Neural cell (in vitro differentiated cells): ENCODE measurements around the gene PCSK1. TPM values are rescaled to one million over a fixed set of nuclear protein-coding genes. Genes with fewer than 3 reads are reported as not detected.

Experiments used
- H2AFZ ChIP-seq: fragments of 200-600, 300-800 bp; sonication (generic), shearing (Covaris generic); 2 replicates; pipeline ENCODE4 v1.6.0; 2014; ENCODE audit warnings: low read depth, mild to moderate bottlenecking, antibody characterized with exemption, low read length, moderate library complexity
- H3F3A ChIP-seq: fragments of 200-600 bp; shearing (Covaris generic); 2 replicates; pipeline ENCODE4 v1.6.1; 2016; ENCODE audit warnings: mild to moderate bottlenecking, moderate library complexity, mixed read lengths, antibody characterized with exemption, low read length; ENCODE audit not compliant: insufficient read depth, poor library complexity, severe bottlenecking
- H3K27ac ChIP-seq: fragments of 200-600, 300-800 bp; sonication (generic), shearing (Covaris generic); 2 replicates; pipeline ENCODE4 v1.5.1; 2014; ENCODE audit warnings: mild to moderate bottlenecking, low read length, moderate library complexity
- H3K27me3 ChIP-seq: fragments of 300-800, 200-600 bp; sonication (generic), shearing (Covaris generic); 2 replicates; pipeline ENCODE4 v1.6.0; 2014; ENCODE audit warnings: mild to moderate bottlenecking, low read depth, low read length, moderate library complexity; ENCODE audit not compliant: insufficient read depth
- H3K36me3 ChIP-seq: fragments of 300-800, 200-600 bp; sonication (generic), shearing (Covaris generic); 2 replicates; pipeline ENCODE4 v1.5.1; 2014; ENCODE audit warnings: mild to moderate bottlenecking, antibody characterized with exemption, low read length, moderate library complexity; ENCODE audit not compliant: insufficient read depth
- H3K4me2 ChIP-seq: fragments of 300-800, 200-600 bp; sonication (generic), shearing (Covaris generic); 2 replicates; pipeline ENCODE4 v1.6.0; 2014; ENCODE audit warnings: mild to moderate bottlenecking, low read length
- H3K4me3 ChIP-seq: fragments of 300-800, 200-600 bp; sonication (generic), shearing (Covaris generic); 2 replicates; pipeline ENCODE4 v1.5.1; 2014; ENCODE audit warnings: mild to moderate bottlenecking, low read length, moderate library complexity
- H3K79me2 ChIP-seq: fragments of 200-600 bp; shearing (Covaris generic); replicated peaks from 2 replicates; pipeline ENCODE4 v1.6.0; 2014; ENCODE audit warnings: mild to moderate bottlenecking, low read length, moderate library complexity; ENCODE audit not compliant: insufficient read depth
- H3K9ac ChIP-seq: fragments of 300-800, 200-600 bp; sonication (generic), shearing (Covaris generic); 2 replicates; pipeline ENCODE4 v1.6.1; 2016; ENCODE audit warnings: mild to moderate bottlenecking, low read length, mixed read lengths
- H3K9me2 ChIP-seq: fragments of 200-600 bp; shearing (Covaris generic); 2 replicates; pipeline ENCODE4 v1.6.1; 2016; ENCODE audit warnings: mild to moderate bottlenecking, low read length, mixed read lengths; ENCODE audit not compliant: insufficient read depth
- H3K9me3 ChIP-seq: fragments of 200-600, 300-800 bp; sonication (generic), shearing (Covaris generic); 2 replicates; pipeline ENCODE4 v1.6.1; 2016; ENCODE audit warnings: mild to moderate bottlenecking, mixed run types, low read length, moderate library complexity, mixed read lengths
- H4K20me1 ChIP-seq: fragments of 200-600 bp; shearing (Covaris generic); 2 replicates; pipeline ENCODE4 v1.6.1; 2016; ENCODE audit warnings: mild to moderate bottlenecking, mixed run types; ENCODE audit not compliant: insufficient read depth
- EP300 ChIP-seq: fragments of 450-650 bp; conservative IDR thresholded peaks from 2 replicates; pipeline ENCODE4 v1.6.1; 2014; ENCODE audit warnings: antibody characterized with exemption, mild to moderate bottlenecking, moderate library complexity; ENCODE audit not compliant: poor library complexity, severe bottlenecking
- EZH2 ChIP-seq: fragments of 200-600, 300-800 bp; shearing (Covaris generic), sonication (generic); IDR thresholded peaks from 2 replicates; pipeline ENCODE4 v1.6.1; 2014; ENCODE audit warnings: antibody characterized with exemption, low read length, borderline replicate concordance, mild to moderate bottlenecking; ENCODE audit not compliant: insufficient read depth, poor library complexity, severe bottlenecking
- MXI1 ChIP-seq: fragments of 450-650 bp; conservative IDR thresholded peaks from 2 replicates; pipeline ENCODE4 v1.6.1; 2014; ENCODE audit warnings: antibody characterized with exemption, mild to moderate bottlenecking; ENCODE audit not compliant: poor library complexity, severe bottlenecking
- POLR2AphosphoS5 ChIP-seq: IDR thresholded peaks from 2 replicates; pipeline ENCODE4 v1.6.1; 2012
- RAD21 ChIP-seq: fragments of 450-650 bp; conservative IDR thresholded peaks from 2 replicates; pipeline ENCODE4 v1.6.1; 2014; ENCODE audit warnings: antibody characterized with exemption, mild to moderate bottlenecking, moderate library complexity
- SMC3 ChIP-seq: fragments of 450-650 bp; conservative IDR thresholded peaks from 2 replicates; pipeline ENCODE4 v1.6.1; 2014; ENCODE audit warnings: antibody characterized with exemption, mild to moderate bottlenecking, moderate library complexity; ENCODE audit not compliant: poor library complexity
- TAF1 ChIP-seq: IDR thresholded peaks from 2 replicates; pipeline ENCODE4 v1.6.1; 2012; ENCODE audit warnings: low read depth
- polyA plus RNA-seq: library from polyadenylated mRNA; depleted of rRNA; stranded (reverse); fragments of >200 nt; gene quantifications from 2 replicates; pipeline ENCODE4 v1.2.3, GENCODE V29; 2014
- TF ChIP-seq, protein P1 (sequence below): IDR thresholded peaks from 2 replicates; pipeline ENCODE4 v1.6.1; 2012; ENCODE audit warnings: borderline replicate concordance
- TF ChIP-seq, protein P2 (sequence below): fragments of 450-650 bp; IDR thresholded peaks from 2 replicates; pipeline ENCODE4 v1.5.1; 2014; ENCODE audit warnings: antibody characterized with exemption, mild to moderate bottlenecking, moderate library complexity; ENCODE audit not compliant: poor library complexity, severe bottlenecking

Gene PCSK1
- polyA plus RNA-seq, 1 donor from 2014 or later = 27.2 TPM

DNA sequence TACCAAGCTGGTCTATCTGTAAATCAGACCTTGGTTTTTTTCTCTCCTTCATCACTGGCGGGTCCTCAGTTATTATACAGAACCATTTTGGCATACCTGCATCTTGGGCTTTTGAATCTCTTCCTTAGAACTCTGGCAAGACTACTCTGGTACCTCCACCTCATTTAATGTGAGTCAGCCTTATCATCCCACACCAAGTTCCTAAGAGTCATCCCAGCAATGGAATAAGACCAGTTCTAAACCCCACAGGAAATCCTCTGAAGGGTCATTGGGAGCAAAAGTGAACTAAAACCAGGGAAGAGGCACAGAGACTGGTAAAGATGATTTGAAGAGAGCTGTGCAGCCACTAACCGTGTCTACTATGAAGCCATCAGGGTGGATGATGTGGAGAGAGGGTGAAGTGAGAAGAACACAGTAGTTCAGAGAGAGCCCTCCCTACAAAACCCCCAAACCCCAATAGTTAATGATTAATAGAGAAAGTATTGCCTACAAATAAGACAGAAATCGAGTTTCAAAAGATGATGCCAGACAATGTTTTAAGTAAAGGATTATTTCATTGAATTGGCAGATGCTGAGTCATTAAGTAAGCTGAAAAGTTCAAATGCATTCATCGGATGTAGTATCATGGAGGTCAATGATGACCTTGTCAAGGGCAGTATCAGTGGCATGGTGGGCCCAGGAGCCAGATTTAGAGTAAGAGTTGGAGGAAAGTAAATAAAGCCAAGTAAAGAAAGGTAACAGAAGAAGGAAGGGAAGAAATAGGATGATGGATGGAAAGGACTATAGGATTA is 85.4 kb downstream of the PCSK1 start:
- H3K9me3 ChIP-seq = no peaks in the 10 kb centered on the region
- no peaks in the 10 kb centered on the region for H3K9me2 ChIP-seq
- H3F3A ChIP-seq = no peaks in the 10 kb centered on the region
- no peak overlapping the region for H3K4me3 ChIP-seq
- no peak overlapping the region for H2AFZ ChIP-seq
- H4K20me1 ChIP-seq = no peaks in the 10 kb centered on the region
- no peaks in the 10 kb centered on the region for H3K79me2 ChIP-seq
- no peak overlapping the region for H3K4me2 ChIP-seq
- no peak overlapping the region for H3K9ac ChIP-seq
- no peak overlapping the region for H3K27ac ChIP-seq
- no peaks in the 10 kb centered on the region for H3K36me3 ChIP-seq
- H3K27me3 ChIP-seq = no peaks in the 10 kb centered on the region
- TF ChIP-seq RAD21 (no peak), EZH2 (no peak), TAF1 (no peak), EP300 (no peak), SMC3 (no peak), POLR2AphosphoS5 (no peak), MXI1 (no peak)
- TF ChIP-seq, protein P1, sequence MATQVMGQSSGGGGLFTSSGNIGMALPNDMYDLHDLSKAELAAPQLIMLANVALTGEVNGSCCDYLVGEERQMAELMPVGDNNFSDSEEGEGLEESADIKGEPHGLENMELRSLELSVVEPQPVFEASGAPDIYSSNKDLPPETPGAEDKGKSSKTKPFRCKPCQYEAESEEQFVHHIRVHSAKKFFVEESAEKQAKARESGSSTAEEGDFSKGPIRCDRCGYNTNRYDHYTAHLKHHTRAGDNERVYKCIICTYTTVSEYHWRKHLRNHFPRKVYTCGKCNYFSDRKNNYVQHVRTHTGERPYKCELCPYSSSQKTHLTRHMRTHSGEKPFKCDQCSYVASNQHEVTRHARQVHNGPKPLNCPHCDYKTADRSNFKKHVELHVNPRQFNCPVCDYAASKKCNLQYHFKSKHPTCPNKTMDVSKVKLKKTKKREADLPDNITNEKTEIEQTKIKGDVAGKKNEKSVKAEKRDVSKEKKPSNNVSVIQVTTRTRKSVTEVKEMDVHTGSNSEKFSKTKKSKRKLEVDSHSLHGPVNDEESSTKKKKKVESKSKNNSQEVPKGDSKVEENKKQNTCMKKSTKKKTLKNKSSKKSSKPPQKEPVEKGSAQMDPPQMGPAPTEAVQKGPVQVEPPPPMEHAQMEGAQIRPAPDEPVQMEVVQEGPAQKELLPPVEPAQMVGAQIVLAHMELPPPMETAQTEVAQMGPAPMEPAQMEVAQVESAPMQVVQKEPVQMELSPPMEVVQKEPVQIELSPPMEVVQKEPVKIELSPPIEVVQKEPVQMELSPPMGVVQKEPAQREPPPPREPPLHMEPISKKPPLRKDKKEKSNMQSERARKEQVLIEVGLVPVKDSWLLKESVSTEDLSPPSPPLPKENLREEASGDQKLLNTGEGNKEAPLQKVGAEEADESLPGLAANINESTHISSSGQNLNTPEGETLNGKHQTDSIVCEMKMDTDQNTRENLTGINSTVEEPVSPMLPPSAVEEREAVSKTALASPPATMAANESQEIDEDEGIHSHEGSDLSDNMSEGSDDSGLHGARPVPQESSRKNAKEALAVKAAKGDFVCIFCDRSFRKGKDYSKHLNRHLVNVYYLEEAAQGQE = no peak
- TF ChIP-seq, protein P2, sequence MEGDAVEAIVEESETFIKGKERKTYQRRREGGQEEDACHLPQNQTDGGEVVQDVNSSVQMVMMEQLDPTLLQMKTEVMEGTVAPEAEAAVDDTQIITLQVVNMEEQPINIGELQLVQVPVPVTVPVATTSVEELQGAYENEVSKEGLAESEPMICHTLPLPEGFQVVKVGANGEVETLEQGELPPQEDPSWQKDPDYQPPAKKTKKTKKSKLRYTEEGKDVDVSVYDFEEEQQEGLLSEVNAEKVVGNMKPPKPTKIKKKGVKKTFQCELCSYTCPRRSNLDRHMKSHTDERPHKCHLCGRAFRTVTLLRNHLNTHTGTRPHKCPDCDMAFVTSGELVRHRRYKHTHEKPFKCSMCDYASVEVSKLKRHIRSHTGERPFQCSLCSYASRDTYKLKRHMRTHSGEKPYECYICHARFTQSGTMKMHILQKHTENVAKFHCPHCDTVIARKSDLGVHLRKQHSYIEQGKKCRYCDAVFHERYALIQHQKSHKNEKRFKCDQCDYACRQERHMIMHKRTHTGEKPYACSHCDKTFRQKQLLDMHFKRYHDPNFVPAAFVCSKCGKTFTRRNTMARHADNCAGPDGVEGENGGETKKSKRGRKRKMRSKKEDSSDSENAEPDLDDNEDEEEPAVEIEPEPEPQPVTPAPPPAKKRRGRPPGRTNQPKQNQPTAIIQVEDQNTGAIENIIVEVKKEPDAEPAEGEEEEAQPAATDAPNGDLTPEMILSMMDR = no peak

DNA sequence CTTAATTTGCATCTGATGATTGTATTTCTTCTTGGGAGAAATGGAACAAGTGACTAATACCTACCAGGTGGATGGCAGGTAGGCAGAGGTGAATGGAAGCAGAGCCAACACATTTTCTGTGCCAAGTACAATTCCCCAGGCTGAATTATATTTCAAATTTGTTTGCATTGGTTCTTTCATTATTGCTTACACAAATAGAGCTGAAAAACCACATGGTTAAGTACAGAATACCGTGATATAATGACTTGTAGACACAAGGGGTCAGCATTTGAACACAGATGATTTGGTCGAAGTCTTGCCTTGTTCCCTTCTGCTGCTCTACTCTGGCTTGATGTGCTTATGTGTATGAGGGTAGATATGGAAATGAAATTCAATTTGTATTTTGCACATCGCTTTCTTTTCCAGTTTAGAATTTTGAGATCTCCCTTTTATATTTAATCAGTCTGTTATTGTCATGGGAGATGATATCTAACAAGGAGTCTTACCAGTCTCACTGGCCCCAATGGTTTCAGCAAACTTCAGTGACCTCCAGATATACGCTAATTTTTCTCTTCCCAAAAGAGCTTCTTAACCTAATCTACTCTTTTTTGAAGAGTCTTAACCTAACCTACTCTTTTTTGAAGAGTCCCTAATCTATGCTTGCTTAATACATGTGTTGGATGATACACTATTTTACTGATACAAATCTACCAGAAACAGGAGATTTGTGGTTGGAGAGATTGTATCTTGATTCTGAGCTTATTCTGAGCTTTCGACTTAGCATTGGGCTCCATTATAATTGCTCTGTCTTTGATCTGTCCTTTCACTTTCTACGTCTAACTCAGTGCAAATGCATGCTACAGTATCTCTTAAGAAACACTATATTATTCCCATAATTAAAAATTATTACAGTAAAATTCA is 88.1 kb downstream of the PCSK1 start:
- no peak for TF ChIP-seq EP300
- no peak for TF ChIP-seq MXI1
- no peak for TF ChIP-seq POLR2AphosphoS5
- peak; percentile 97 for TF ChIP-seq SMC3
- peak; percentile 97 for TF ChIP-seq RAD21
- TF ChIP-seq, protein P2 = peak; percentile 91

More for the DNA sequence above, 88.1 kb downstream of the PCSK1 start:
- H3K9me2 ChIP-seq = no peaks in the 10 kb centered on the region
- no peaks in the 10 kb centered on the region for H3F3A ChIP-seq
- H4K20me1 ChIP-seq = no peaks in the 10 kb centered on the region
- no peaks in the 10 kb centered on the region for H3K36me3 ChIP-seq
- H3K27me3 ChIP-seq = no peaks in the 10 kb centered on the region
- H3K4me3 ChIP-seq = no peak overlapping the region
- no peak overlapping the region for H2AFZ ChIP-seq
- no peak overlapping the region for H3K27ac ChIP-seq
- no peaks in the 10 kb centered on the region for H3K79me2 ChIP-seq
- no peak overlapping the region for H3K9ac ChIP-seq
- no peak overlapping the region for H3K4me2 ChIP-seq
- no peaks in the 10 kb centered on the region for H3K9me3 ChIP-seq
